HepG2 (cell line): ENCODE results near the gene LSS. TPM values are rescaled to one million over a fixed set of nuclear protein-coding genes. Genes with fewer than 3 reads are reported as not detected.

Source experiments
- ARID3A ChIP-seq: IDR thresholded peaks from 2 replicates; pipeline ENCODE4 v1.6.1; 2012; ENCODE audit warnings: low read depth, low read length, improper control_type of control experiment
- CCAR2 ChIP-seq: fragments of 200-400 bp; formaldehyde crosslinking; optimal IDR thresholded peaks from 2 replicates; pipeline ENCODE3; 2018; ENCODE audit warnings: low read depth, mild to moderate bottlenecking, low read length, moderate library complexity
- CERS6 ChIP-seq: sonication (generic); formaldehyde crosslinking; IDR thresholded peaks from 2 replicates; pipeline ENCODE4 v1.5.0; 2020; ENCODE audit warnings: missing genetic modification reagents
- CTCF ChIP-seq: sonication (generic); formaldehyde crosslinking; IDR thresholded peaks from 2 replicates; pipeline ENCODE4 v1.5.0; 2020; ENCODE audit warnings: mild to moderate bottlenecking, missing genetic modification reagents, moderate library complexity
- HDAC1 ChIP-seq: sonication (generic); formaldehyde crosslinking; IDR thresholded peaks from 2 replicates; pipeline ENCODE4 v1.5.1; 2020; ENCODE audit warnings: mild to moderate bottlenecking, missing genetic modification reagents
- KAT2B ChIP-seq: fragments of 150-350 bp; IDR thresholded peaks from 2 replicates; pipeline ENCODE4 v1.6.1; 2014; ENCODE audit warnings: low read depth, low read length, borderline replicate concordance
- MLX ChIP-seq: IDR thresholded peaks from 2 replicates; pipeline ENCODE4 v1.6.1; 2016
- NCOA1 ChIP-seq: sonication (generic); formaldehyde crosslinking; IDR thresholded peaks from 2 replicates; pipeline ENCODE4 v1.9.0; 2021; ENCODE audit warnings: missing genetic modification reagents
- NFIC ChIP-seq: IDR thresholded peaks from 2 replicates; pipeline ENCODE4 v1.6.1; 2012; ENCODE audit warnings: mild to moderate bottlenecking, low read length, inconsistent platforms
- POLR2AphosphoS2 ChIP-seq: IDR thresholded peaks from 2 replicates; pipeline ENCODE4 v1.6.1; 2011; ENCODE audit warnings: low read depth, low read length, improper control_type of control experiment
- PTBP1 ChIP-seq: fragments of 200-400 bp; formaldehyde crosslinking; IDR thresholded peaks from 2 replicates; pipeline ENCODE4 v1.6.1; 2018; ENCODE audit warnings: low read length, low read depth; ENCODE audit not compliant: poor library complexity, severe bottlenecking
- RBFOX2 ChIP-seq: fragments of 200-400 bp; formaldehyde crosslinking; IDR thresholded peaks from 2 replicates; pipeline ENCODE4 v1.6.1; 2017; ENCODE audit warnings: low read depth, mild to moderate bottlenecking, low read length
- RXRB ChIP-seq: IDR thresholded peaks from 2 replicates; pipeline ENCODE4 v1.6.1; 2016; ENCODE audit warnings: borderline replicate concordance, missing genetic modification reagents, missing compliant biosample characterization
- SIX1 ChIP-seq: sonication (generic); formaldehyde crosslinking; IDR thresholded peaks from 2 replicates; pipeline ENCODE4 v1.4.0; 2020; ENCODE audit warnings: missing genetic modification reagents, borderline replicate concordance
- SRSF1 ChIP-seq: fragments of 200-400 bp; formaldehyde crosslinking; optimal IDR thresholded peaks from 2 replicates; pipeline ENCODE3; 2017; ENCODE audit warnings: mild to moderate bottlenecking, low read depth, low read length, moderate library complexity
- ZBTB21 ChIP-seq: sonication (generic); formaldehyde crosslinking; IDR thresholded peaks from 2 replicates; pipeline ENCODE4 v1.4.0; 2020; ENCODE audit warnings: missing genetic modification reagents
- ZC3H4 ChIP-seq: sonication (generic); formaldehyde crosslinking; IDR thresholded peaks from 2 replicates; pipeline ENCODE4 v1.4.0; 2020; ENCODE audit warnings: missing genetic modification reagents, borderline replicate concordance
- ZKSCAN8 ChIP-seq: IDR thresholded peaks from 2 replicates; pipeline ENCODE4 v1.6.1; 2016; ENCODE audit warnings: borderline replicate concordance, missing genetic modification reagents, missing compliant biosample characterization
- ZNF224 ChIP-seq: sonication (generic); formaldehyde crosslinking; IDR thresholded peaks from 2 replicates; pipeline ENCODE4 v1.5.0; 2020; ENCODE audit warnings: mild to moderate bottlenecking, missing genetic modification reagents
- ZNF296 ChIP-seq: sonication (generic); formaldehyde crosslinking; conservative IDR thresholded peaks from 2 replicates; pipeline ENCODE4 v1.5.0; 2020; ENCODE audit warnings: mild to moderate bottlenecking, missing genetic modification reagents
- ZNF460 ChIP-seq: sonication (generic); formaldehyde crosslinking; IDR thresholded peaks from 2 replicates; pipeline ENCODE4 v1.5.1; 2020; ENCODE audit warnings: missing genetic modification reagents, mild to moderate bottlenecking, borderline replicate concordance
- ZNF775 ChIP-seq: sonication (generic); formaldehyde crosslinking; IDR thresholded peaks from 2 replicates; pipeline ENCODE4 v1.4.0; 2020; ENCODE audit warnings: missing genetic modification reagents, mild to moderate bottlenecking, moderate library complexity, borderline replicate concordance
- ZSCAN25 ChIP-seq: sonication (generic); formaldehyde crosslinking; IDR thresholded peaks from 2 replicates; pipeline ENCODE4 v1.8.0; 2022; ENCODE audit warnings: mild to moderate bottlenecking, missing genetic modification reagents
- polyA plus RNA-seq, 8 experiments: library from polyadenylated mRNA; depleted of rRNA in 3 of 8; stranded (reverse) in 7 of 8; unstranded in 1 of 8; fragments of >200 nt; fragmentation: Illumina TruSeq in 4 of 8; extraction: Trizol in 4 of 8; gene quantifications; 2 replicates each; pipeline versions ENCODE4 v1.2.1 to v1.2.3, GENCODE V29; 2011 to 2016; ENCODE audit warnings: low read depth in 4 of 8, missing spikeins in 1 of 8, mixed read lengths in 1 of 8; ENCODE audit not compliant: insufficient read depth in 1 of 8
- total RNA-seq, 5 experiments: library from RNA; depleted of rRNA; stranded (reverse); fragments of >200 nt; fragmentation: Illumina TruSeq; extraction: Trizol; gene quantifications; 2 replicates each; pipeline ENCODE4 v1.2.3, GENCODE V29; 2016; ENCODE audit warnings: low read depth in 1 of 5

The LSS gene
- total and polyA plus RNA-seq, 2 of the 13 experiments (the other 11 are each of a cell fraction or from before 2014, with no cell fraction given): 72.6 to 113 TPM

- TF ChIP-seq NCOA1 (no peak), RXRB (CRISPR knock-in tag) (peak; percentile 78), MLX (CRISPR knock-in tag) (peak; percentile 23; the same call in 1 of the 2 replicates), SIX1 (CRISPR knock-in tag) (no peak), ZSCAN25 (CRISPR knock-in tag) (peak; percentile 82), ZKSCAN8 (CRISPR knock-in tag) (no peak; the same call in 1 of the 2 replicates), CCAR2 (no peak), ZNF224 (CRISPR knock-in tag) (no peak; the same call in none of the 2 replicates), HDAC1 (CRISPR knock-in tag) (peak; percentile 93), ZNF775 (CRISPR knock-in tag) (no peak), ZNF460 (CRISPR knock-in tag) (no peak), CTCF (CRISPR knock-in tag) (peak; percentile 35; the same call in 1 of the 2 replicates), CERS6 (CRISPR knock-in tag) (no peak), POLR2AphosphoS2 (no peak), ARID3A (no peak), ZBTB21 (CRISPR knock-in tag) (no peak), RBFOX2 (peak; percentile 90), SRSF1 (peak; percentile 51), KAT2B (no peak), NFIC (no peak), ZC3H4 (peak; percentile 34; the same call in 1 of the 2 replicates), PTBP1 (no peak), ZNF296 (CRISPR knock-in tag) (peak; percentile 71; the same call in 1 of the 2 replicates)
These were observed 72.8 kb downstream of the LSS start, which contains the start of gene FTCD (continued) for GRCh38 chr21:46155514-46156377.
